Measurements from ENCODE around the gene SLC29A3. TPM values are rescaled to one million over a fixed set of nuclear protein-coding genes. Genes with fewer than 3 reads are reported as not detected.

The SLC29A3 gene
- total and polyA plus RNA-seq, 2 donors (not counting 1 experiment from before 2014, with no cell fraction given) = 0.90 to 2.3 TPM

- Histone ChIP-seq H3K79me2 (ENCODE audit: control insufficient read depth, insufficient read depth, low read length) (no peaks in the 10 kb centered on the region), H3K9me3 (ENCODE audit: control insufficient read depth, insufficient read depth, low read depth, low read length) (no peaks in the 10 kb centered on the region), H3K27me3 (ENCODE audit: control insufficient read depth, insufficient read depth, low read length) (peaks cover 5% of the 10 kb centered on the region), H3K4me2 (ENCODE audit: extremely low read depth, insufficient read depth, low read length) (no peak overlapping the region), H3K9ac (ENCODE audit: insufficient read depth, low read length) (no peak overlapping the region), H3K4me1 (ENCODE audit: control insufficient read depth, extremely low read depth, insufficient read depth, low read length) (no peaks in the 10 kb centered on the region), H3K36me3 (ENCODE audit: control insufficient read depth, insufficient read depth, low read length) (no peaks in the 10 kb centered on the region), H3K4me3 (replicated peaks in 1 of 4; ENCODE audit: control extremely low read depth in 1 of 4, insufficient read depth in 1 of 4, low read depth in 3 of 4, low read length in 4 of 4) (no peak overlapping the region), H3K27ac (ENCODE audit: insufficient read depth, low read length) (no peak overlapping the region), H2AFZ (ENCODE audit: low read length) (no peak overlapping the region), H4K20me1 (ENCODE audit: control insufficient read depth, extremely low read depth, insufficient read depth, low read length) (no peaks in the 10 kb centered on the region)
- TF ChIP-seq CTCF (conservative IDR thresholded peaks at IDR 0.05 in 1 of 2, IDR thresholded peaks at IDR 0.05 in 1 of 2; ENCODE audit: low read depth in 1 of 2, low read length in 2 of 2) = no peak
- TF ChIP-seq EZH2 (IDR thresholded peaks at IDR 0.05; ENCODE audit: low read length, missing control alignments) = no peak
- DNase-seq (ENCODE audit: low read depth in 2 of 2) = no peak
Observed at GRCh38 chr10:71367271-71367670, 48.2 kb downstream of the SLC29A3 start.

GRCh38 chr10:71368176-71368575, 49.1 kb downstream of the SLC29A3 start:
- no peak overlapping the region for H3K4me3 ChIP-seq (replicated peaks in 1 of 4; ENCODE audit: control extremely low read depth in 1 of 4, insufficient read depth in 1 of 4, low read depth in 3 of 4, low read length in 4 of 4)
- H3K4me1 ChIP-seq (ENCODE audit: control insufficient read depth, extremely low read depth, insufficient read depth, low read length) = no peaks in the 10 kb centered on the region
- no peak for DNase-seq (ENCODE audit: low read depth in 2 of 2)
- no peaks in the 10 kb centered on the region for H3K79me2 ChIP-seq (ENCODE audit: control insufficient read depth, insufficient read depth, low read length)
- H3K36me3 ChIP-seq (ENCODE audit: control insufficient read depth, insufficient read depth, low read length) = no peaks in the 10 kb centered on the region
- TF ChIP-seq CTCF (conservative IDR thresholded peaks at IDR 0.05 in 1 of 2, IDR thresholded peaks at IDR 0.05 in 1 of 2; ENCODE audit: low read depth in 1 of 2, low read length in 2 of 2) = no peak
- no peak for TF ChIP-seq EZH2 (IDR thresholded peaks at IDR 0.05; ENCODE audit: low read length, missing control alignments)
- no peak overlapping the region for H3K9ac ChIP-seq (ENCODE audit: insufficient read depth, low read length)
- H2AFZ ChIP-seq (ENCODE audit: low read length) = no peak overlapping the region
- H3K27ac ChIP-seq (ENCODE audit: insufficient read depth, low read length) = no peak overlapping the region
- H3K9me3 ChIP-seq (ENCODE audit: control insufficient read depth, insufficient read depth, low read depth, low read length) = no peaks in the 10 kb centered on the region
- no peaks in the 10 kb centered on the region for H4K20me1 ChIP-seq (ENCODE audit: control insufficient read depth, extremely low read depth, insufficient read depth, low read length)
- no peak overlapping the region for H3K4me2 ChIP-seq (ENCODE audit: extremely low read depth, insufficient read depth, low read length)
- peaks cover 14% of the 10 kb centered on the region for H3K27me3 ChIP-seq (ENCODE audit: control insufficient read depth, insufficient read depth, low read length)

GRCh38 chr10:71368643-71369042, 49.6 kb downstream of the SLC29A3 start:
- Histone ChIP-seq H3K4me2 (ENCODE audit: extremely low read depth, insufficient read depth, low read length) (no peak overlapping the region), H3K27me3 (ENCODE audit: control insufficient read depth, insufficient read depth, low read length) (peaks cover 18% of the 10 kb centered on the region), H2AFZ (ENCODE audit: low read length) (no peak overlapping the region), H3K4me3 (replicated peaks in 1 of 4; ENCODE audit: control extremely low read depth in 1 of 4, insufficient read depth in 1 of 4, low read depth in 3 of 4, low read length in 4 of 4) (no peak overlapping the region), H3K9me3 (ENCODE audit: control insufficient read depth, insufficient read depth, low read depth, low read length) (no peaks in the 10 kb centered on the region), H3K36me3 (ENCODE audit: control insufficient read depth, insufficient read depth, low read length) (no peaks in the 10 kb centered on the region), H4K20me1 (ENCODE audit: control insufficient read depth, extremely low read depth, insufficient read depth, low read length) (no peaks in the 10 kb centered on the region), H3K4me1 (ENCODE audit: control insufficient read depth, extremely low read depth, insufficient read depth, low read length) (no peaks in the 10 kb centered on the region), H3K79me2 (ENCODE audit: control insufficient read depth, insufficient read depth, low read length) (no peaks in the 10 kb centered on the region), H3K9ac (ENCODE audit: insufficient read depth, low read length) (no peak overlapping the region), H3K27ac (ENCODE audit: insufficient read depth, low read length) (no peak overlapping the region)
- TF ChIP-seq EZH2 (IDR thresholded peaks at IDR 0.05; ENCODE audit: low read length, missing control alignments) (no peak), CTCF (conservative IDR thresholded peaks at IDR 0.05 in 1 of 2, IDR thresholded peaks at IDR 0.05 in 1 of 2; ENCODE audit: low read depth in 1 of 2, low read length in 2 of 2) (no peak)
- DNase-seq (ENCODE audit: low read depth in 2 of 2) = no peak
